Right lobe of liver (tissue), 4 donors: ENCODE measurements around the gene ALK.

Experiments used
- POLR2A ChIP-seq: fragments of 450-650 bp; IDR thresholded peaks from one replicate; pipeline ENCODE4 v1.6.1; 2017; ENCODE audit warnings: antibody characterized with exemption, mild to moderate bottlenecking
- TF ChIP-seq, protein P1 (sequence below), 4 donors: fragments of 200-600 bp in 3 of 4; fragments of 450-650 bp in 1 of 4; IDR thresholded peaks; one replicate each; pipeline versions ENCODE4 v1.5.1 to v1.8.0; 2016 to 2022; ENCODE audit warnings: antibody characterized with exemption in 4 of 4, mild to moderate bottlenecking in 2 of 4
- donor health status: DM: no; HTN: no; CAD: no.
- donor health status: DM: no; HTN: no; CAD: no.
- donor health status: DM: no; HTN: yes; CAD: no.

GRCh38 chr2:29803537-29803936 is 117.8 kb downstream of the ALK start:
- TF ChIP-seq, protein P1, sequence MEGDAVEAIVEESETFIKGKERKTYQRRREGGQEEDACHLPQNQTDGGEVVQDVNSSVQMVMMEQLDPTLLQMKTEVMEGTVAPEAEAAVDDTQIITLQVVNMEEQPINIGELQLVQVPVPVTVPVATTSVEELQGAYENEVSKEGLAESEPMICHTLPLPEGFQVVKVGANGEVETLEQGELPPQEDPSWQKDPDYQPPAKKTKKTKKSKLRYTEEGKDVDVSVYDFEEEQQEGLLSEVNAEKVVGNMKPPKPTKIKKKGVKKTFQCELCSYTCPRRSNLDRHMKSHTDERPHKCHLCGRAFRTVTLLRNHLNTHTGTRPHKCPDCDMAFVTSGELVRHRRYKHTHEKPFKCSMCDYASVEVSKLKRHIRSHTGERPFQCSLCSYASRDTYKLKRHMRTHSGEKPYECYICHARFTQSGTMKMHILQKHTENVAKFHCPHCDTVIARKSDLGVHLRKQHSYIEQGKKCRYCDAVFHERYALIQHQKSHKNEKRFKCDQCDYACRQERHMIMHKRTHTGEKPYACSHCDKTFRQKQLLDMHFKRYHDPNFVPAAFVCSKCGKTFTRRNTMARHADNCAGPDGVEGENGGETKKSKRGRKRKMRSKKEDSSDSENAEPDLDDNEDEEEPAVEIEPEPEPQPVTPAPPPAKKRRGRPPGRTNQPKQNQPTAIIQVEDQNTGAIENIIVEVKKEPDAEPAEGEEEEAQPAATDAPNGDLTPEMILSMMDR (IDR thresholded peaks at IDR 0.05), result no peak
- TF ChIP-seq POLR2A, result no peak
